Activated B cell treated with CpG ODN at 0.5 μM for 24 hours (primary cell): ENCODE results near the gene ATG14. TPM values are rescaled to one million over a fixed set of nuclear protein-coding genes. Genes with fewer than 3 reads are reported as not detected.
"Not testable (repeated sequence)": the region's sequence is repeated elsewhere in the genome, so short reads cannot be mapped to it uniquely, and the experiment has no call there.

ENCODE experiments used
- ATAC-seq: fragments of 200-7000 bp; cut with Tn5 transposase; one replicate; pipeline ENCODE4 v1.10.0; 2021; ENCODE audit warnings: low read depth, mild to moderate bottlenecking, moderate library complexity
- CTCF ChIA-PET: fragments of 350-600 bp; sonication (Branson Sonifier 250); formaldehyde crosslinking; loops from one replicate; lab custom pipeline; 2021; ENCODE audit warnings: antibody characterized with exemption; lab: Charles Lee
- POLR2A ChIA-PET: fragments of 350-600 bp; sonication (Branson Sonifier 250); formaldehyde crosslinking; loops from one replicate; lab custom pipeline; 2021; ENCODE audit warnings: antibody characterized with exemption; lab: Charles Lee
- DNase-seq: peaks from one replicate; pipeline ENCODE4 v3.0.0; 2022
- H3K27ac Mint-ChIP-seq: one replicate; pipeline ENCODE4 v1.8.0; 2020; ENCODE audit warnings: mixed read lengths
- H3K27me3 Mint-ChIP-seq: one replicate; pipeline ENCODE4 v1.8.0; 2021; ENCODE audit warnings: mixed read lengths
- H3K36me3 Mint-ChIP-seq: one replicate; pipeline ENCODE4 v1.8.0; 2021; ENCODE audit warnings: low read depth, mixed read lengths
- H3K4me1 Mint-ChIP-seq: one replicate; pipeline ENCODE4 v1.8.0; 2021; ENCODE audit warnings: mixed read lengths
- H3K4me3 Mint-ChIP-seq: one replicate; pipeline ENCODE4 v1.8.0; 2020; ENCODE audit warnings: mild to moderate bottlenecking, mixed read lengths
- H3K9me3 Mint-ChIP-seq: one replicate; pipeline ENCODE4 v1.8.0; 2020; ENCODE audit warnings: mixed read lengths
- intact Hi-C: fragments of 100-400 bp; cut with micrococcal nuclease; formaldehyde crosslinking; loops from one replicate; pipeline ENCODE4 v1.15.1; 2024
- total RNA-seq: library from RNA; stranded (reverse); gene quantifications from 2 replicates; pipeline ENCODE4 v1.2.3, GENCODE V29; 2022
- TF ChIP-seq, protein P1 (sequence below): fragments of 200-600 bp; IDR thresholded peaks from one replicate; pipeline ENCODE4 v1.8.0; 2022; ENCODE audit warnings: antibody characterized with exemption, mild to moderate bottlenecking

ATG14 gene
- total RNA-seq, 1 donor from 2014 or later = 12.1 TPM

DNA sequence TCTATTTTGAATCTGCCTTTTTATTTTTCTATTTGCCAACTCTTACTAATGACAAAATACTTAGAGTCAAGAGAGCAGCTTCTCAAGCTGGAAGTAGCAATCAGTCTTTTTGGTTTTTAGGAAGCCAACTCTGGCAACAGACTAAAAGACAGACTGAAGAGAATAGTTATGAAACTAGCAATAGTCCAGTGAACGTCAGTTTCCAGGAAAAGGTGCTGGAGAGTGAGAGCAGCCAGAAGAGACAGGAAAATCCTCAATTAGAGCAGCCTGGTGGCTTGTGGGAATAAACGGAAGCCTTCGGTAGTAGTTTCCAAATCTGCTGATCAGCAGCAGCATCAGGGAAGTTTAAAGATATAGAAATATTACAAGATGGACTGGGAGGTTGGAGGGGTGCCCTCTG is 27.1 kb downstream of the ATG14 start:
- H3K27me3 Mint-ChIP-seq = no peaks in the 10 kb centered on the region
- H3K4me3 Mint-ChIP-seq = no peak overlapping the region
- H3K36me3 Mint-ChIP-seq = peaks cover 83% of the 10 kb centered on the region
- intact Hi-C loops = no loop called here
- DNase-seq (no peak), ATAC-seq (no peak)
- H3K27ac Mint-ChIP-seq = no peak overlapping the region
- TF ChIP-seq, protein P1, sequence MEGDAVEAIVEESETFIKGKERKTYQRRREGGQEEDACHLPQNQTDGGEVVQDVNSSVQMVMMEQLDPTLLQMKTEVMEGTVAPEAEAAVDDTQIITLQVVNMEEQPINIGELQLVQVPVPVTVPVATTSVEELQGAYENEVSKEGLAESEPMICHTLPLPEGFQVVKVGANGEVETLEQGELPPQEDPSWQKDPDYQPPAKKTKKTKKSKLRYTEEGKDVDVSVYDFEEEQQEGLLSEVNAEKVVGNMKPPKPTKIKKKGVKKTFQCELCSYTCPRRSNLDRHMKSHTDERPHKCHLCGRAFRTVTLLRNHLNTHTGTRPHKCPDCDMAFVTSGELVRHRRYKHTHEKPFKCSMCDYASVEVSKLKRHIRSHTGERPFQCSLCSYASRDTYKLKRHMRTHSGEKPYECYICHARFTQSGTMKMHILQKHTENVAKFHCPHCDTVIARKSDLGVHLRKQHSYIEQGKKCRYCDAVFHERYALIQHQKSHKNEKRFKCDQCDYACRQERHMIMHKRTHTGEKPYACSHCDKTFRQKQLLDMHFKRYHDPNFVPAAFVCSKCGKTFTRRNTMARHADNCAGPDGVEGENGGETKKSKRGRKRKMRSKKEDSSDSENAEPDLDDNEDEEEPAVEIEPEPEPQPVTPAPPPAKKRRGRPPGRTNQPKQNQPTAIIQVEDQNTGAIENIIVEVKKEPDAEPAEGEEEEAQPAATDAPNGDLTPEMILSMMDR = no peak
- no peaks in the 10 kb centered on the region for H3K9me3 Mint-ChIP-seq
- POLR2A ChIA-PET = no interaction called here
- CTCF ChIA-PET = no interaction called here
- no peaks in the 10 kb centered on the region for H3K4me1 Mint-ChIP-seq

DNA sequence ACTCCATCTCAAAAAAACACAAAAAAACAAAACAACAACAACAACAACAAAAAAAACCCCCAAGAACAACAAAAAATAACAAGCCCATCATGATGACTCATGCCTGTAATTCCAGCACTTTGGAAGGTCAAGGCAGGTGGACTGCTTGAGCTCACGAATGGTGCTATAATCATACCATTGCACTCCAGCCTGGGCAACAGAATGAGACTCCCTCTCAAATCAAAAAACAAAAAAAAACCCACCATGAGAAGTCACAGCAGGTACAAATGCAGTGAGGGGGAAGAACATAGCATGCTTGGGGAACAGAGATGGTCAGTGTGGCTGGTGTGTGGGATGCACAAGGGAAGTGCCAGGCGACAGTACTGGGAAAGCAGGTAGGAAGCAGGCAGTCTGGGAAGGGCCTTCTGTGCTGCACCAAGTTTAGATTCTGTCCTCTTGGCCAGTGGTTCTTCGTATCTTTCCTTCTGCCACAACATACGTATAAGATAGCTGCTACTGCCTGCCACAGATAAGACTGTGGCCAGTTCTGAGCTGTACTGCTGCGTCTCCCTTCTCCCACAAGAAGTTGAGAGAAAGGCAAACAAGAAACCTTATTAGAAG is 28.0 kb downstream of the ATG14 start:
- no peaks in the 10 kb centered on the region for H3K4me1 Mint-ChIP-seq
- intact Hi-C loops = no loop called here
- TF ChIP-seq, protein P1 = no peak
- DNase-seq = no peak
- no peak overlapping the region for H3K27ac Mint-ChIP-seq
- CTCF ChIA-PET = no interaction called here
- POLR2A ChIA-PET = no interaction called here
- no peak for ATAC-seq
- H3K9me3 Mint-ChIP-seq = no peaks in the 10 kb centered on the region
- H3K4me3 Mint-ChIP-seq = no peak overlapping the region
- peaks cover 81% of the 10 kb centered on the region for H3K36me3 Mint-ChIP-seq
- no peaks in the 10 kb centered on the region for H3K27me3 Mint-ChIP-seq

DNA sequence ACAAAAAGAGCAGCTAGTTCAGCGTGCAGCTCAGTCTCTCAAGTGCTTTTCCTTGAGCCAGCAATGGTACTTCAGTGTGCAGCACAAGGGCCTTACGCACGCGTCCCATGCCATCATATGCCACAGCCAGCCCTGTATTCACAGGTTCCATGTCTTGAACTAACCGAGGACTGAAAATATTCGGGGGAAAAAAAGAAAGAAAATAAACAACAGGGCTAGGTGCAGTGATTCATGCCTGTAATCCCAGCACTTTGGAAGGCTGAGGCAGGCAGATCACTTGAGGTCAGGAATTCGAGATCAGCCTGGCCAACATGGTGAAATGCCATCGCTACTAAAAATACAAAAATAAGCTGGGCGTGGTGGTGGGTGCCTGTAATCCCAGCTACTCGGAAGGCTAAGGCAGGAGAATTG is 28.6 kb downstream of the ATG14 start:
- DNase-seq, H3K4me1 Mint-ChIP-seq, H3K9me3 Mint-ChIP-seq, H3K27me3 Mint-ChIP-seq, intact Hi-C loops, POLR2A ChIA-PET, CTCF ChIA-PET, H3K27ac Mint-ChIP-seq, ATAC-seq, H3K4me3 Mint-ChIP-seq: not testable (repeated sequence)
- H3K36me3 Mint-ChIP-seq = peaks cover 81% of the 10 kb centered on the region

DNA sequence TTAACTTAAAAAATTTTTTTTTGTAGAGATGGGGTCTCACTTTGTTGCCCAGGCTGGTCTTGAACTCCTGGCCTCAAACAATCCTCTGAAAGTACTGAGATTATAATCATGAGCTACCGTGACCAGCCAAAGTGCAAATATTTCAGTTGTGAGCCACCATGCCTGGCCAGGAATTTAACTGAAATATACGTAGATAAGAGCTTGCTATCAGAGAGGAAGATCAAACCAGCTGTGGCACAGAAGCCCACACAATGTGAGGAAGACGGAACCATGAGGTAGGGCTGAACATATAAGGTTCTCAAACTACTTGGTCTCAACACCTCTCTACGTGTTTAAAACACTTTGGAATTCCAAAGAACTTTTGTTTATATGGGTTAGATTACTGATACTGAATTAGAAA is 29.1 kb downstream of the ATG14 start:
- POLR2A ChIA-PET = no interaction called here
- CTCF ChIA-PET = no interaction called here
- no peaks in the 10 kb centered on the region for H3K4me1 Mint-ChIP-seq
- TF ChIP-seq, protein P1 = no peak
- H3K9me3 Mint-ChIP-seq = no peaks in the 10 kb centered on the region
- H3K36me3 Mint-ChIP-seq = peaks cover 80% of the 10 kb centered on the region
- ATAC-seq (no peak), DNase-seq (no peak)
- H3K27me3 Mint-ChIP-seq = no peaks in the 10 kb centered on the region
- intact Hi-C loops = no loop called here
- no peak overlapping the region for H3K27ac Mint-ChIP-seq
- H3K4me3 Mint-ChIP-seq = no peak overlapping the region

DNA sequence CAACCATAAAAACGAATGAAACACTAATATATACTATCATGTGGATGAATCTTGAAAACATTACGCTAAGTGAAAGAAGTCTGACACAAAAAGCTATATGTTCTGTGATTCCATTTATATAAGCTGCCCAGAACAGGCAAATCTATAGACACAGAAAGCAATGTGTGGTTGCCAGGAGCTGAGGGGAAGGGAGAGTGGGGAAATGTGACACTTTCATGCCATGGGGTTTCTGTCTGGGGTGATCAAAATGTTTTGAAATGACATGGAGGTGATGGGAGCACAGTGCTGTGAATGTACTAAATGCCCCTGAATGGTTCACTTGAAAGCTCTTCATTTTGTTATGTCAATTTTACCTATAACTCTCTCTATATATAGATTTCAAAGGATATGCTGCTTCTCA is 30.1 kb downstream of the ATG14 start:
- no peak overlapping the region for H3K4me3 Mint-ChIP-seq
- ATAC-seq (no peak), DNase-seq (no peak)
- ChIA-PET POLR2A (no interaction called here), CTCF (no interaction called here)
- TF ChIP-seq, protein P1 = no peak
- no peaks in the 10 kb centered on the region for H3K4me1 Mint-ChIP-seq
- H3K27me3 Mint-ChIP-seq = no peaks in the 10 kb centered on the region
- H3K36me3 Mint-ChIP-seq = peaks cover 82% of the 10 kb centered on the region
- intact Hi-C loops = no loop called here
- H3K9me3 Mint-ChIP-seq = no peaks in the 10 kb centered on the region
- no peak overlapping the region for H3K27ac Mint-ChIP-seq

DNA sequence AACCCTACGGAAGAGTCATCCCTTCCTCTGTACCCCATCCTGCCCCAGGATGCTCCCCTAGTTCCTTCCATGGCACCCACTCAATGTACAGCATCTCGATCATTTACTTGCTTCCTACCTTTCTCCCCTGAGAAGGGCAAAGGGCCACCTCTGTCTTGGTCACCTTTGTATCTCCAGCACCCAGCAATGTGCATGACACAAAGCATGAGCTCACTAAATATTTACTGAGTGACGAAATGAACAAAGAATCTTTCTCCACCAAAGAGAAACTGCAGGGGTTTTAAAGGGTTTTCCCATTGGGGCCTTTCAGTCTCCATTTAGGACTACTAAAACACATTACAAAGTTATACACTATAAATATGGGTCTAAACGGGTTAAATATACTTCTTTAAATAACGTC is 30.6 kb downstream of the ATG14 start:
- Mint-ChIP-seq H3K4me3 (no peak overlapping the region), H3K27ac (no peak overlapping the region), H3K9me3 (no peaks in the 10 kb centered on the region), H3K36me3 (peaks cover 82% of the 10 kb centered on the region), H3K27me3 (no peaks in the 10 kb centered on the region), H3K4me1 (no peaks in the 10 kb centered on the region)
- ATAC-seq = no peak
- intact Hi-C loops = no loop called here
- no peak for DNase-seq
- POLR2A ChIA-PET = no interaction called here
- CTCF ChIA-PET = no interaction called here
- TF ChIP-seq, protein P1 = no peak
